Upper lobe of right lung (tissue), 1 donor: ENCODE measurements around the gene CD81. TPM values are rescaled to one million over a fixed set of nuclear protein-coding genes. Genes with fewer than 3 reads are reported as not detected.

Source experiments
- ATAC-seq: fragments of 200-7000 bp; cut with Tn5 transposase; one replicate; pipeline ENCODE4 v1.9.1; 2020; ENCODE audit warnings: mild to moderate bottlenecking, moderate library complexity
- DNase-seq: peaks from one replicate; pipeline ENCODE4 v3.0.0-alpha.2; 2020
- H3K27ac ChIP-seq: fragments of 200-600 bp; one replicate; pipeline ENCODE4 v1.8.0; 2022
- H3K27me3 ChIP-seq: fragments of 200-600 bp; one replicate; pipeline ENCODE4 v1.8.0; 2022; ENCODE audit warnings: mild to moderate bottlenecking
- H3K36me3 ChIP-seq: fragments of 200-600 bp; one replicate; pipeline ENCODE4 v1.8.0; 2022
- H3K4me1 ChIP-seq: fragments of 200-600 bp; one replicate; pipeline ENCODE4 v1.8.0; 2022
- H3K4me3 ChIP-seq: fragments of 200-600 bp; one replicate; pipeline ENCODE4 v1.8.0; 2022; ENCODE audit warnings: mild to moderate bottlenecking
- H3K9me3 ChIP-seq: fragments of 200-600 bp; one replicate; pipeline ENCODE4 v1.8.0; 2022
- intact Hi-C: fragments of 100-400 bp; cut with DNase I; formaldehyde crosslinking; loops from one replicate; pipeline ENCODE4 v1.11.0; 2022
- total RNA-seq: library from RNA; stranded (reverse); fragmentation: NEBNext Ultra II Directional; extraction: Animal tissue kit (Norgen Biotek cat#: 25700); gene quantifications from one replicate; pipeline ENCODE4 v1.2.1, GENCODE V29; 2021
- TF ChIP-seq, protein P1 (sequence below): fragments of 200-600 bp; IDR thresholded peaks from one replicate; pipeline ENCODE4 v1.8.0; 2022; ENCODE audit warnings: antibody characterized with exemption
- donor health status: DM: no; HTN: yes; CAD: no; lungs with severe emphysema.

The CD81 gene
- total RNA-seq, 1 donor from 2014 or later, result 801 TPM

GRCh38 chr11:2365571-2366210 lies 11.4 kb upstream of the CD81 start:
- ATAC-seq, result no peak
- TF ChIP-seq, protein P1, sequence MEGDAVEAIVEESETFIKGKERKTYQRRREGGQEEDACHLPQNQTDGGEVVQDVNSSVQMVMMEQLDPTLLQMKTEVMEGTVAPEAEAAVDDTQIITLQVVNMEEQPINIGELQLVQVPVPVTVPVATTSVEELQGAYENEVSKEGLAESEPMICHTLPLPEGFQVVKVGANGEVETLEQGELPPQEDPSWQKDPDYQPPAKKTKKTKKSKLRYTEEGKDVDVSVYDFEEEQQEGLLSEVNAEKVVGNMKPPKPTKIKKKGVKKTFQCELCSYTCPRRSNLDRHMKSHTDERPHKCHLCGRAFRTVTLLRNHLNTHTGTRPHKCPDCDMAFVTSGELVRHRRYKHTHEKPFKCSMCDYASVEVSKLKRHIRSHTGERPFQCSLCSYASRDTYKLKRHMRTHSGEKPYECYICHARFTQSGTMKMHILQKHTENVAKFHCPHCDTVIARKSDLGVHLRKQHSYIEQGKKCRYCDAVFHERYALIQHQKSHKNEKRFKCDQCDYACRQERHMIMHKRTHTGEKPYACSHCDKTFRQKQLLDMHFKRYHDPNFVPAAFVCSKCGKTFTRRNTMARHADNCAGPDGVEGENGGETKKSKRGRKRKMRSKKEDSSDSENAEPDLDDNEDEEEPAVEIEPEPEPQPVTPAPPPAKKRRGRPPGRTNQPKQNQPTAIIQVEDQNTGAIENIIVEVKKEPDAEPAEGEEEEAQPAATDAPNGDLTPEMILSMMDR, result no peak
- H3K27me3 ChIP-seq, result no peaks in the 10 kb centered on the region
- no peak overlapping the region for H3K4me3 ChIP-seq
- no peaks in the 10 kb centered on the region for H3K36me3 ChIP-seq
- peak; percentile 62 for DNase-seq
- H3K27ac ChIP-seq, result no peak overlapping the region
- H3K9me3 ChIP-seq, result no peaks in the 10 kb centered on the region
- H3K4me1 ChIP-seq, result peaks cover 5% of the 10 kb centered on the region
- intact Hi-C loops, result no loop called here

- TF ChIP-seq, protein P1, result no peak
- Histone ChIP-seq H3K9me3 (no peaks in the 10 kb centered on the region), H3K4me3 (no peak overlapping the region), H3K36me3 (no peaks in the 10 kb centered on the region), H3K27ac (no peak overlapping the region), H3K4me1 (peaks cover 5% of the 10 kb centered on the region), H3K27me3 (no peaks in the 10 kb centered on the region)
- no peak for ATAC-seq
- no peak for DNase-seq
- intact Hi-C loops, result no loop called here
These were observed 10.8 kb upstream of the CD81 start for GRCh38 chr11:2366276-2366675.

DNA sequence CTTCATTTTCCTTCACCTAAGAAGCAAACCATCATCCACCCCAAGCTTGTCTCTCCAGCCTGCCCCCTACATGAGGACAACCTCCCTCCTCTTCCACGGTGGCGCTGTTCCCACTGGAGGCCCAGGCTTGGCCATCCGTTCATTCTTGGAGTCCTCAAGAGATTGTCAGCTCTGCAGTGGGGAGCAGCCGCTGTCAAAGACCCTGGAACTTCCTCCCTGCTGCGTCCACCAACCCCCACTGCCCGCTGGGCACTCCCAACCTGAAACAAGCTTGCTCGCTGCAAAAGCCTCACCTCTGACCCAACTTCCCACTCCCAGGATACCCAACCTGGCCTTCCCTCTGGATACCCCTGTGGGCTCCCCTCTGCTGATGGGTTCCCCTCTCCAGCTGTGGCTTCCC lies 10.4 kb upstream of the CD81 start:
- DNase-seq (no peak), ATAC-seq (no peak)
- no peak overlapping the region for H3K4me3 ChIP-seq
- TF ChIP-seq, protein P1, result no peak
- H3K4me1 ChIP-seq, result peaks cover 5% of the 10 kb centered on the region
- H3K27me3 ChIP-seq, result no peaks in the 10 kb centered on the region
- no peak overlapping the region for H3K27ac ChIP-seq
- intact Hi-C loops, result no loop called here
- H3K9me3 ChIP-seq, result no peaks in the 10 kb centered on the region
- no peaks in the 10 kb centered on the region for H3K36me3 ChIP-seq

DNA sequence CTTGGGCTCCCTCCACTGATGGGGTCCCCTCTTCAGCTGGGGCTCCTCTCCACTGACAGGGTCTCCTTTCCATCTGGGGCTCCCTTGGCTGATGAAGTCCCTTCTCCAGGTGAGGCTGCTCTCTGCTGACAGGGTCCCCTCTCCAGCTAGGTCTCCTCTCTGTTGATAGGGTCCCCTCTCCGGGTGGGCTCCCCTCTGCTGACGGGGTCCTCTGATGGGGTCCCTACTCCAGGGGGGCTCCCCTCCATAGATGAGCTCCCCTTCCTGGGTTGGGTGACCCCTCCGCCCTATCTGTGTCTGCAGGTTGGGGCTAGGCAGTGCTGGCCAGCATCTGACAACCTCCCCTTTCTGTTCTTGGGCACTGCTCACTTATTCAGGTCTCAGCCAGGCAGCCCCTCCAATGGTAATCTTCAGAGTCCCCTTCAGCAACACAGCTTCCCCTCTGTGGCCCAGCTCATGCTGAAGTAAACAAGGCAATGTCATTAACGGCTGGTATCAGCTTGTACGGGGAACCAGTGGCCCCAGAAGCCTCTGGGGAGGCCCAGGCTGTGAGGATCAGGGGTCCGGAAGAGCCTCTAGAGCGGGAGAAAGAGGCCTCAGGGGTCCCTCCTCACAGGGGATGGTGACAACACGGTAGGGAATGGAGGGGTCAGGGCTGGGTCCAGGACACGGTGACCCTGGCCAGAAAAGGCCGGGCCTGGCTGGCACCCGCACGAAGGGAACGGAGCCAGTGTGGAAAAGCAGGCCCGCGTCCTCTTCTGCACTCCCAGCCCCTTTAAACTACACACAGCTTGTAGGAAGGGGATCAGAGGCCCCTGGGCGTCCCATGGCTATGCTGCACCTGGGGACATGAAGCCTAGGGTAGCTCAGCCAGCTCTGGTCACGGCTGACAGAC lies 9.6 kb upstream of the CD81 start:
- Histone ChIP-seq H3K4me3 (no peak overlapping the region), H3K9me3 (no peaks in the 10 kb centered on the region), H3K4me1 (peaks cover 5% of the 10 kb centered on the region), H3K36me3 (no peaks in the 10 kb centered on the region), H3K27me3 (no peaks in the 10 kb centered on the region), H3K27ac (no peak overlapping the region)
- no peak for ATAC-seq
- TF ChIP-seq, protein P1, result no peak
- intact Hi-C loops, result no loop called here
- no peak for DNase-seq

DNA sequence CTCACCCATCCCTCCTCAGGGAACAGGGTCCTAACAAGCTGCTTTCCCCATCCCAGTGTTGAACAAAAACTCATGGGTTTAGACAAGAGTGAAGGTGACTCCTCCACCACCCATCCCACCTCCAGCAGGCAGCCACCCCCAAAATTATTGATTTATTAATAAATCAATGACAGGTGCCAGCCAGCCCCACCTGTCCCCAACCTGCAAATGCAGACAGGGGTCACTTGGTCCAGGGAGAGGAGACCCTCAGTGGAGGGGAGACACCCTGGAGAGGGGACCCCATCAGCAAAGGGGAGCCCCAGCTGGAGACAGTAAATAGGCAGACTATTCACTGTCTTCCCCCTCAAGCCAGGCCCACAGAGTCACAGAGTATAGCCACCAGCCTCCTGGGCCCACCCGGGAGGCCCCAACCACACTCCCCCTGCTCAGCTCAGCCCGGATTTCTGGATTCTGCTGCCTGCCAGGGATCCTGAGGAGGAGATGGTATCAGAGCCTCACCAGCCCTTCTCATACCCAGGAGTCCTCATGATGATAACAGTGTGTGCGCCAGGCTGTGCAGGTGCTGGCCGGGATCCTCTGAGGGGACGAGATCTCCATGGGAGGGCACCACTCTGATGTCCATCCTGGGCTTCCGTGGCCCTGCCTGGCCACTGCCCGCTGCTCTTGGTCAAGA lies 8.8 kb upstream of the CD81 start:
- TF ChIP-seq, protein P1, result no peak
- H3K4me3 ChIP-seq, result no peak overlapping the region
- DNase-seq, result no peak
- intact Hi-C loops, result no loop called here
- no peaks in the 10 kb centered on the region for H3K9me3 ChIP-seq
- H3K4me1 ChIP-seq, result peaks cover 5% of the 10 kb centered on the region
- H3K27me3 ChIP-seq, result no peaks in the 10 kb centered on the region
- H3K36me3 ChIP-seq, result no peaks in the 10 kb centered on the region
- ATAC-seq, result no peak
- H3K27ac ChIP-seq, result no peak overlapping the region
